Thyroid gland (tissue), 4 donors: Measurements from ENCODE around the gene ESYT3.

Experiments
- POLR2A ChIP-seq, 2 donors: fragments of 450-650 bp; IDR thresholded peaks; one replicate each; pipeline ENCODE4 v1.6.1; 2017; ENCODE audit warnings: antibody characterized with exemption in 2 of 2, mild to moderate bottlenecking in 2 of 2, moderate library complexity in 1 of 2
- TF ChIP-seq, protein P1 (sequence below), 6 experiments: fragments of 200-600 bp in 3 of 6; fragments of 450-650 bp in 3 of 6; sonication (generic) in 3 of 6; IDR thresholded peaks; one replicate each; pipeline ENCODE4 v1.5.1; 2016 to 2019; ENCODE audit warnings: antibody characterized with exemption in 6 of 6, mild to moderate bottlenecking in 2 of 6, inconsistent platforms in 1 of 6, moderate library complexity in 1 of 6

DNA sequence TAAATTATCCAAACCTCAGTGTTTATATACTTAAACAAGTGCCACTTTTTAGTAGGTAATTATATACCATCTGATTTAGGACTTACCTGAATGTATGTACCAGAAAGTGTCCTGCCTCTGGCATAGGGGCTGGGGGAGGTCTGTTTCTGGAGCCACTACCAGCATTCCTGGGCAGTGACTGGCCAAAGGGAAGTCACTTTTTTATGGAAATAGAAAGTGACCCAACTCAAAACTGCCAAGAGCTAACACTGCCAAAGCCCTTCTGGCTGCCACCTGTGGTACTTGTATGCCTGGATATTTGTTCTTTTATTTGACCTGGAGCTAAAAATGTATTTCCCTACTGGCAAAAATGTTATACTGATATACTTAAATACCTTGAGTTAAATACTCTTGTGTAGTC, 42.7 kb downstream of the ESYT3 start:
- TF ChIP-seq, protein P1, sequence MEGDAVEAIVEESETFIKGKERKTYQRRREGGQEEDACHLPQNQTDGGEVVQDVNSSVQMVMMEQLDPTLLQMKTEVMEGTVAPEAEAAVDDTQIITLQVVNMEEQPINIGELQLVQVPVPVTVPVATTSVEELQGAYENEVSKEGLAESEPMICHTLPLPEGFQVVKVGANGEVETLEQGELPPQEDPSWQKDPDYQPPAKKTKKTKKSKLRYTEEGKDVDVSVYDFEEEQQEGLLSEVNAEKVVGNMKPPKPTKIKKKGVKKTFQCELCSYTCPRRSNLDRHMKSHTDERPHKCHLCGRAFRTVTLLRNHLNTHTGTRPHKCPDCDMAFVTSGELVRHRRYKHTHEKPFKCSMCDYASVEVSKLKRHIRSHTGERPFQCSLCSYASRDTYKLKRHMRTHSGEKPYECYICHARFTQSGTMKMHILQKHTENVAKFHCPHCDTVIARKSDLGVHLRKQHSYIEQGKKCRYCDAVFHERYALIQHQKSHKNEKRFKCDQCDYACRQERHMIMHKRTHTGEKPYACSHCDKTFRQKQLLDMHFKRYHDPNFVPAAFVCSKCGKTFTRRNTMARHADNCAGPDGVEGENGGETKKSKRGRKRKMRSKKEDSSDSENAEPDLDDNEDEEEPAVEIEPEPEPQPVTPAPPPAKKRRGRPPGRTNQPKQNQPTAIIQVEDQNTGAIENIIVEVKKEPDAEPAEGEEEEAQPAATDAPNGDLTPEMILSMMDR (IDR thresholded peaks at IDR 0.05) = no peak
- no peak for TF ChIP-seq POLR2A (IDR thresholded peaks at IDR 0.05)
